GM15510 (cell line): Measurements from ENCODE around the gene MLF2.

Experiments used
- POLR2A ChIP-seq: IDR thresholded peaks from 3 replicates; pipeline ENCODE4 v1.6.1; 2011; ENCODE audit warnings: borderline replicate concordance; ENCODE audit not compliant: insufficient read length; ENCODE audit errors: extremely low read depth

The MLF2 gene

DNA sequence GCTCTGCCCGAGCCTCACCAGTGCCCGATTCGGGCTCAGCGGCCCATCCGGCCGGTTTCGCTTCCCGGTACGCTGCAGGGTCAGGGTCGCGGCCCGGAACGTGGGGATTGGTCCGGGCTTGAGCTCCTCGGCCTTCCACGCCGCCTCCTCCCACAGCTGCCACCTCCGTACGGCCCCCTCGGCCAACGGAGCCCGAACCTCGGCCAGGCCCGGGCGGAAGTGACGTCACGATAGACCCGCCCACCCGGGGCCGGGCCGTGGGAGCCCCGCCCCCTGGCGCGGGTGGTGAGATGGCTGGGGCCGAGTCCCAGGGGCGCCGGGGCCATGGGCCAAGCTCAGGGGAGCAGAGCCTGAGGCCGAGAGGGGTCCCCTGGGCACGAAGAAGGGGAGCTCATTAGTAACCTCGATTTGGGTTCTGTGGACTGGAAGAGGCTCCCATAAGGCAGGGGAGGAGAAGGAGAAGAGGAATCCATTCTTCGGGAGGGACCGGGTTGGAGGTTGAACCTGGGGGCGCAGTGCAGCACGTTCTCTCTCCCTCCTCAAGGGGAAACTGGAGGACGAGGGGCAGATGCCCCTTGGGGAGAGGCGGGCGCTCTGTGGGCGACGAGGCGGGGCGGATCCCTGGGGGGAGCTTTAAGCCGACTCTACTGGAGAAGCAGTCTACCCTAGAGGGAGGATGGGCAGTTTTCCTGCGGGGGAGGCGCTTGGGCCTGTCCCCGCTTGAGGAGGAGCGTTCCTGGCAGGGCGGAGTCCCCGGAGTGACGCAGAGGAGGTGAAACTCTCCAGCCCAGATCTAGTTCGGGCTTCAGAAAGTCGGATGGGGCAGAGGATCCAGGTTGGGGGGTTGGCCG is at the start of gene MLF2:
MLF2 (minus strand) TSS at position 221 of the 851 bp plus-strand sequence. CDS start 807 bp downstream, outside the sequence.
- TF ChIP-seq POLR2A = peak; percentile 89

DNA sequence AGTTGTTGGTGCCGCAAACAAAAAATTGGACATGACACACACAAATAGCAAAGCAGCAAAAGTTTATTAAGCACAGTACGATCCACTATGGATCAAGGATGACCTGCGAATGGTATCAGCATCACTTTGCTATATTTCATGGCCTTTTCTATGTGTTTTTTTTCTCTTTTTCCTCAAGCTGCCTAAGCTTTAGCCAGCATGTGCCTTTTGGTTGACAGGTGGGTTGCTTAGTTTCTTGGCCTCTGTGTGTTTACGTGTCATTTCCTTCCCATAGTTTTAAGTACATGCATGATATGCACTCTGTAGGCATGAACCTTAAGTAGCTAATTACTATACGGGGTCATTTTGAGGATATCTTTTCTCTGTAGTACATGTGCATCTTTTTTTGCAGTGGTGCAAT is 46.2 kb upstream of the MLF2 start:
- no peak for TF ChIP-seq POLR2A

- no peak for TF ChIP-seq POLR2A
These were observed 43.6 kb upstream of the MLF2 start for GRCh38 chr12:6796576-6796975.

DNA sequence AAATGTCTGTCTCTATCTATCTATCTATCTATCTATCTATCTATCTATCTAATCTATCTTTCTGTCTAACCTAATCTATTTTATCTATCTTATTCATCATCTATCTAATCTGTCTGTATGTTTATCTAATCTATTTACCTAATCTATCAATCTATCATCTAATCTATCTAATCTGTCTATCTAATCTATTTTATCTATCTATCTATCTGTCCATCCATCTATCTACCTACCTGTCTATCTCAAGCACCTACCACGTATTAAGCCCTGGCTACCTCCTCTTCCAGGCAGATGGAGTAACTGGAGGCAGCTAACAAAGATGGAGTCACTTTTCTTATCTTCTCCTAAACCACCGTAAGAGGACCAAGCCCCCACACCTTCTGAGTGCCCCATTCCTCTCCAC is 42.1 kb upstream of the MLF2 start:
- TF ChIP-seq POLR2A = no peak

DNA sequence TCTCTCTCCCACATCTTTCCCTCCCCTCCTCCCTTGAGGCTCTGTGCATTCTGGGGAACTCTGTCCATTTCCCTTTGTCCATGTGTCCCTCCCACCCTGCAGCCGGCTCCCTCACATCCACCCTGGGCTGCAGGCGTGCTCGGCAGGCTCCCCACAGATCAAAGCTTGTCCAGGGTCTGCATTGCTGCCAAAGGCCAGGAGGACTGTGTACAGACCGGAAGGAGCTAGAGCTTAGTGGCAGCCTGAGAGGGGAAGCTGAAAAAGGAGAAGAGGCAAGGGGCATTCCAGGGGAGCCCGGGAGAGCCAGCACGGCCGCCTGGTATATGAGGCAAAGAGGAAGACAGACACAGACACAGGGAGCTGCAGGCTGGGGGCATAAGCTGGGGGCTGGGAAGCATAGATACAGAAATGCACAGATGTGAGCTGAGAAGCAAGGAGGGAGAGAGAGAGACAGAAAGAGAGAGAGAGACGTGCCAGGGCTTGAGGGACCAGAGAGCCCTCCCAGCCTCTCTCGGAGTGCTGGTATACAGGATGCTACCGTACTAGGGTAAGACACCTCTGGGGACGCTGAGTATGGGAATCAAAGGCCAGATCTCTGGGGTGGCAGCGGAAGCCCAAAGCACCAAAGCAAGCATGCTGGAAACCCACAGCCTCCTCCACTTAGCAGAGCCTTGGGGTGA is 39.7 kb upstream of the MLF2 start:
- no peak for TF ChIP-seq POLR2A

DNA sequence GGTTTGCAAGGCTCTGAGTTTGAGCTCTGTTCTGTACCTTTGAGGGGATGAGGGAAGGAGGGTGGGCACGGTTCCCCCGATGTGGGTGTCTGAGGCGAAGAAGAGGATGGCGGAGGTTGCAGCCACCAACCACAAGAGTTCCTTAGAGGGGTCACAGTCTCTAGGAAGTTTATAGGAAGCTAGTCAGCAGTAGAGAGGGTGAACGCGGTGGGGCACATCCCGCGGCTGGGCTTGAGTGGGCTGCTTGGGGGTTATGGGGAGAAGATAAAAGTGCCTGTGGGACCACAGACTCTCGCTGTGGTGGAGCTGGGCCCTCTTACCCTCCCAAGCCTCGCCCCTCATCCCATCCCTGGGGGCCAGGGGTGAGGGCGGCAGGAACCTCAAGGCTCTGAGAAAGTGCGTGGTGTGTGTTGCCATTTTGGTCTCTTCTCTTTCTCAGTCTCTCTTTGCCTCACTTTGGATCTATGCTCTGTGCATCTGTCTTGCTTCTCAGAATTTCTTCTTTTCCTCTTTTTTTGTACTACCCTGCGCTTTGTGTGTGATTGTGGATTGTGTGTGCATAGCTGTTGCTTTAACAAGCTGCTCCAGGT is 39.1 kb upstream of the MLF2 start:
- TF ChIP-seq POLR2A = no peak

DNA sequence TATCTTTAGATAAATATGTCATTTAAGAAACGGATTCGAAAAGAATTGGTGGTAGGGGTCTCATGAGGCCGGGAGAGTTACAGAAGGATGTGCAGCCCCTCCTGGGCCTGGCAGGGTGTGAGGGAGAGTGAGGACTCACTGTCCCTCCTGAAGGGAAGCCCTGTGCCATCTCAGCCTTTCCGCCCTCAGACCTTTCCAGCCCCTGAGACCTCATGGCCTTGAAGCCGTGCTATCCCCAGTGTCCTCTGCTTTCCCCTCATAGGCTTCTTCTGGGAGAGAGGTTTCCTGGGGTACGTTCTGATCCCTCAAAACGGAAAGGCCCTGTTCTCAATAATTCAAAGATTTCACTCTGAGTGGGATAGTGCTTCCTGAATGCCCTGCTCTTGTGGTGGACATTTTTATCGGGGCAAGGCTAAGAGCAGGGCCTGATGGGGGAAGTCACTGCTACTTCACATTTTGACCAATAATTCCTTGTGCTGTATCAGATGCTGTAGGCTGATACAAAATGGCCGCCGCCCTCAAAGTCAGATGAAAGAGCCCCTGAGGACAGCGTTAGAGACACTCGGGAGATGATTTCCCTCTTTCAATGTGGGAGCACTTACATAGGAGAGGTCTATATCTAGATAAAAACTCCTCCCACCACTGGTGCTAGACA is 37.7 kb upstream of the MLF2 start:
- no peak for TF ChIP-seq POLR2A

- TF ChIP-seq POLR2A = no peak
These were observed 36.3 kb upstream of the MLF2 start, which contains the start of gene CD4 for GRCh38 chr12:6788972-6789924. Gene CD4 (plus strand): TSS chr12:6789528. CDS start chr12:6800139, 10,611 bp downstream.

DNA sequence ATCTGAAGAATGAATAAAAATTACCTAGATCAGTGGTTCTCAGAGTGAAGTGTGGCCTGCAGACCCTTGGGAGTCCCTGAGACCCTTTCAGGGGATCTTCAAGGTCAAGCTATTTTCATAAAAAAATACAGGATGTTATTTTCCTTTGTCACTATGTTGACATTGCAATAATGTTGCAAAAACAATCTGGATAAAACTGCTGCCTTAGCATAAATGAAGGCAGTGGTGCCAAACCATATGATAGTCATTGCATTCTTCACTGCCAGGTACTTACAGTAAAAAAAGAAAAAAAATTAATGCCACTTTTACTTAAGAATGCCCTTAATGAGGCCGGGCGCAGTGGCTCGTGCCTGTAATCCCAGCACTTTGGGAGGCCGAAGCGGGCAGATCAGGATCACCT is 34.4 kb upstream of the MLF2 start:
- TF ChIP-seq POLR2A = no peak

- no peak for TF ChIP-seq POLR2A
These were observed 33.6 kb upstream of the MLF2 start for GRCh38 chr12:6786416-6787094.

DNA sequence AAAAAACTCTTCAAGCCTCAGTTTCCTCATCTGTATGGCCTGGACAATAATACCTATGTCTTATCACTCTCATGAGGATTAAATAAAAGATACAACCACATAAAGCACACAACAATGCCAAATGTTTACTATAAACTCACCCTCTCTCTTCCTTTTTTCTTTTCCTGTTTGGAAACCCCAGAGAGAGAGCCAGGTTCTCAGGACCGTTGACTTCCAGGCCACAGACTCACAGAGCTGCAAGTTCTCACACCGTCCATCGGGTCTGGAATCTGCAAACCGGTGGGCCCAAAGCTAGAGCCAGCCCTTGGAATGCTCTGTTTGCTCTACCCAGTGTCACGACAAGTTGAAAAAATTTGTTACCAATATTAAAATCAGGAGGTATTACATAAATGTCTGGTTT is 31.8 kb upstream of the MLF2 start:
- TF ChIP-seq POLR2A = no peak

GRCh38 chr12:6784296-6784695 is 31.4 kb upstream of the MLF2 start:
- TF ChIP-seq POLR2A = no peak

- no peak for TF ChIP-seq POLR2A
These were observed 30.9 kb upstream of the MLF2 start for GRCh38 chr12:6783828-6784227.
